Measurements from ENCODE around the gene USH1C. TPM values are rescaled to one million over a fixed set of nuclear protein-coding genes. Genes with fewer than 3 reads are reported as not detected.

The USH1C gene
- total RNA-seq, 1 donor = not detected

DNA sequence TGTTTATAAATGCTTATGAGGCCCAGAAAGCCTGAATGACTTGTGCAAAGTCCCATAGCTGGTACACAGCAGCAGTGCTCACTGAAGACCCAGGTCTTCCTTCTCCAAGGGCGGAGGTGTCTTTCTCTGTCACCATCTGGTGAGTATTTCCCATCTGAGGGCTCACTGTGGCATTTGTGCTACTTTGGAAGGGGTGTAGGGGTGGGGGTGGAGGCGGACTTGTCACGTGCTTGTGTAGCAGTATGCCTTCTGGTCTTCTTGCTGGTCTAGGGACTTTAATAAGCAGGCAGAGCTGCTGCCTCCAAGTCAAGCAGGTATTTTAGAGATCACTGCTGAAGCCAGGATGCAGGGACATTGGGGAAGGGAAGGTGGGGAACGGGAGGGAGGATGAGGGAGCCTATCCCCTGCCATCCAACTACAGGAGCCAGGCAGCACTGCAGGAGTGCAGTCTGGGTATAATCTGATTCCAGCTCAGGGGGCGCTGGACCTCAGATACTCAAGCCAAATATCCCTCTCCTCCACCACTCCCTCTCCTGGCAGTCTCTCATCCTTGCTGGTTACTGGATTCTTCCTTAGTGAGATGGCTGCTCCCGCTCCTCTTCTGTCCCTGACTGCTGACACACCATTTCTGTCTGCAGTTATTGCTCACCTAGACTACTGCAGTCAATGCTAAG is 71.0 kb downstream of the USH1C start:
- H3K4me3 ChIP-seq (ENCODE audit: low read depth, low read length) = no peak overlapping the region
- TF ChIP-seq, protein P1, sequence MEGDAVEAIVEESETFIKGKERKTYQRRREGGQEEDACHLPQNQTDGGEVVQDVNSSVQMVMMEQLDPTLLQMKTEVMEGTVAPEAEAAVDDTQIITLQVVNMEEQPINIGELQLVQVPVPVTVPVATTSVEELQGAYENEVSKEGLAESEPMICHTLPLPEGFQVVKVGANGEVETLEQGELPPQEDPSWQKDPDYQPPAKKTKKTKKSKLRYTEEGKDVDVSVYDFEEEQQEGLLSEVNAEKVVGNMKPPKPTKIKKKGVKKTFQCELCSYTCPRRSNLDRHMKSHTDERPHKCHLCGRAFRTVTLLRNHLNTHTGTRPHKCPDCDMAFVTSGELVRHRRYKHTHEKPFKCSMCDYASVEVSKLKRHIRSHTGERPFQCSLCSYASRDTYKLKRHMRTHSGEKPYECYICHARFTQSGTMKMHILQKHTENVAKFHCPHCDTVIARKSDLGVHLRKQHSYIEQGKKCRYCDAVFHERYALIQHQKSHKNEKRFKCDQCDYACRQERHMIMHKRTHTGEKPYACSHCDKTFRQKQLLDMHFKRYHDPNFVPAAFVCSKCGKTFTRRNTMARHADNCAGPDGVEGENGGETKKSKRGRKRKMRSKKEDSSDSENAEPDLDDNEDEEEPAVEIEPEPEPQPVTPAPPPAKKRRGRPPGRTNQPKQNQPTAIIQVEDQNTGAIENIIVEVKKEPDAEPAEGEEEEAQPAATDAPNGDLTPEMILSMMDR (IDR thresholded peaks at IDR 0.05; ENCODE audit: insufficient read depth, low read length) = no peak
- no peak for DNase-seq (ENCODE audit: low read depth)

DNA sequence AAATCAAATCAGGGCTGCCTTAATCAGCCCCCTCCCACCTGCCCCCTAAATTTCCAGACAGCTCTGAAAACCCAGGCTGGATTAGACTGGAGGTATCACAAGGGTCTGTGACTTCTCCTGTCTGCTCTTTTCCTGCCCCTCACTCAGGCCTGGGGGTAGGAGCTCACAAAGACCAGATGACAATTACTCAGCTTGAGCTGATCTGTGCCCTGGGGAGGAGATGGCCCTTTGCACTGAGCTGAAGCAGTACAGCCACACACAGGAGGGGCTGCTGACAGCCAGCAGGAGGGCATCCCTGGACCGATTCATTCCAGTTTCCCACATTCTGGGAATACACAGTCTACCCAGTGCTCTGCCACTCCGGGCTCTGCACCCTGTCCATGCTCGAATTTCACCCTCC is 71.7 kb downstream of the USH1C start:
- TF ChIP-seq, protein P1 (IDR thresholded peaks at IDR 0.05; ENCODE audit: insufficient read depth, low read length) = no peak
- no peak overlapping the region for H3K4me3 ChIP-seq (ENCODE audit: low read depth, low read length)
- no peak for DNase-seq (ENCODE audit: low read depth)

DNA sequence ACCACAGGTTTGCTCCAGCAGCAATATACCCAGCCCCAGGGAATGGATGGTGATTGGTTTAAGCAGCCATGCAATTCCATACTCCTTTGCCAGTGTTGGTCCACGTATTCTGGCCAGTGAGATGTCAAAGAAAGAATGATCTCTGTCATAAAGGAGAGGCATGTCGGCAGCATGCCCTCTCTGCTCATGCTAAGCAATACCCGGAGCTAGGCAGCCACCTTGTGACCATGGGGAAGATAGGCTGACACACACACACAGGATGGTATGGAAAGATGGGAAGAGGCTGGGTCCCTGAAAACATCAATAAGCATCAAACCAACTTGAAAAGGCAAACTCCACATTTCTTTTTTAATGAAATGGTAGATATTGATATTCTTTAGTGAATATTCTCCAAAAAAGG is 72.7 kb downstream of the USH1C start:
- TF ChIP-seq, protein P1 (IDR thresholded peaks at IDR 0.05; ENCODE audit: insufficient read depth, low read length) = no peak
- no peak overlapping the region for H3K4me3 ChIP-seq (ENCODE audit: low read depth, low read length)
- DNase-seq (ENCODE audit: low read depth) = no peak

DNA sequence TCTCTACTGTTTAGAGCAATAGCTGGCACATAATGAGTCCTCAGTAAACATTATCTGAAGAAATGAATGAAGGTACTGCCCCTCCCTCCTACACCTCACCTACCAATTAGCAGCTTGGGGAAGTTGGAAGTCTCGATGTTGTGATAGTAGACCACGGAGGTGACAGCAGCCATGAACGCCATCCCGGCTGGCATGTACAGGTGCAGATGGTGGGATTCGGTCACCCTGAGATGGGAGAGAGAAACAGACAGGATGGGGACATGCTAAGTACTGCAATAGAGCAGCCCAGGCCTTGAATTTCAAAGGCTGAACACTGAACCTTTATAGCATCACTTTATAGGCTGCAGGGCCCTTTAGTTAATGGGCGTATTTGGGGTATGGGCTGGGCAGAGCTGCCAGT is 74.2 kb downstream of the USH1C start:
- no peak for DNase-seq (ENCODE audit: low read depth)
- TF ChIP-seq, protein P1 (IDR thresholded peaks at IDR 0.05; ENCODE audit: insufficient read depth, low read length) = no peak
- H3K4me3 ChIP-seq (ENCODE audit: low read depth, low read length) = no peak overlapping the region

DNA sequence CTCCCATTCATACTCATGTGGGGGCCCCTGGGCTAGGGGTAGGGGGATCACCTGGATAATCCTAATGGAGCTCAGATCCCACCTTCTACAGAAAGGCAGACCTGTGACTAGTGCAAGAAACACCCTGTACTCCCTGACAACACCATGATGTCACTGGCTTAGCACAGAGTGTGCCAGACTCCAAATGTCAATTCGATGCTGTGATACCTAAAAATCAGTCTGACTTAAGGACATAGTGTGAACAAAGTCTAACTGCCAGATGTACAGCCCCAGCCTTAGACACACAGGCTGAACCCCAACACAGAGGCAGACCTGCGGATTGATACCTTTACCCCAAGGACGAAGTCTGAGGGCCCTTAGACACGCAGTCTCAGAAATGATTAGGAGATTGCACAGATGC is 76.1 kb downstream of the USH1C start:
- TF ChIP-seq, protein P1 (IDR thresholded peaks at IDR 0.05; ENCODE audit: insufficient read depth, low read length) = no peak
- no peak for DNase-seq (ENCODE audit: low read depth)
- no peak overlapping the region for H3K4me3 ChIP-seq (ENCODE audit: low read depth, low read length)

DNA sequence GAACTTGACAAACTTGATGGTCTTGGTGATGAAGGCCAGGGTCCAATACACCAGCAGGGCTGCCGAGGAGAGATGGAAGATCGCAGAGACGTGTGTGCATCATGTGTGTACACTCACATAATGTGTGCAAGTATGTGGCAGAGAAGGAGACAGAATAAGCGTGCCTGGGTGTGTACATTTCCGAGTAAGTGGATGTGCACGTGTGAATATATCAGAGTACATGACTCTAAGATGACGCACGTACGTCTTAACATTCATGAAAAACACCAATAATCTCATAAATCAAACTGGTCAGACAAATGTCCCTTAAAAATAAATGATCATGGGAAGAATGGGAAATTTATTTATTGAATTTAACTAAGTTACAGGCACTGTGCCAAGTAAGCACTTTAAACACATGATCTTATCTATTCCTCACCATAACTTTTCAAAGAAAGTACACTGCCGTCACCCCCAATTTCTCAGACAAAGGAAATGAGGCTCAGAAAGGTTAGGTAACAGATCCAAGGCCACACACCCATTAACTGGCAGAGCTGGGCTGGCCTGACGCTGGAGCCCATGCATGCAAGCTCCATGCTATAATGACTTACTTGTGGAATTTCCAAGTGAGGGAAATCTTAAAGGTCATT is 80.6 kb downstream of the USH1C start:
- TF ChIP-seq, protein P1 (IDR thresholded peaks at IDR 0.05; ENCODE audit: insufficient read depth, low read length) = no peak
- H3K4me3 ChIP-seq (ENCODE audit: low read depth, low read length) = no peak overlapping the region
- no peak for DNase-seq (ENCODE audit: low read depth)
